HEK293 (cell line): ENCODE data around the gene SRRM2.

Experiments used
- RBAK ChIP-seq: fragments of 450-650 bp; formaldehyde crosslinking; IDR thresholded peaks from 2 replicates; pipeline ENCODE4 v1.5.1; 2016; ENCODE audit warnings: missing biosample characterization, missing genetic modification characterization
- ZBTB1 ChIP-seq: fragments of 450-650 bp; formaldehyde crosslinking; IDR thresholded peaks from 2 replicates; pipeline ENCODE4 v1.5.1; 2016; ENCODE audit warnings: missing biosample characterization, missing genetic modification characterization
- ZIC2 ChIP-seq: fragments of 450-650 bp; formaldehyde crosslinking; IDR thresholded peaks from 2 replicates; pipeline ENCODE4 v1.5.1; 2016; ENCODE audit warnings: missing biosample characterization, missing genetic modification characterization
- ZNF133 ChIP-seq: fragments of 450-650 bp; formaldehyde crosslinking; IDR thresholded peaks from 2 replicates; pipeline ENCODE4 v1.5.1; 2016; ENCODE audit warnings: missing biosample characterization, missing genetic modification characterization
- ZNF274 ChIP-seq, 2 experiments: fragments of 200-500 bp in 1 of 2; fragments of 450-650 bp in 1 of 2; sonication (Bioruptor generic) in 1 of 2; formaldehyde crosslinking in 1 of 2; IDR thresholded peaks; 2 replicates each; pipeline versions ENCODE4 v1.5.1 to v1.6.1; 2014 to 2016; ENCODE audit warnings: borderline replicate concordance in 1 of 2, inconsistent platforms in 1 of 2, low read length in 1 of 2, missing biosample characterization in 1 of 2, missing genetic modification characterization in 1 of 2
- ZNF416 ChIP-seq: fragments of 450-650 bp; formaldehyde crosslinking; IDR thresholded peaks from 2 replicates; pipeline ENCODE4 v1.5.1; 2016; ENCODE audit warnings: missing biosample characterization, missing genetic modification characterization
- TF ChIP-seq, protein P1 (sequence below): fragments of 450-650 bp; formaldehyde crosslinking; IDR thresholded peaks from 2 replicates; pipeline ENCODE4 v1.5.1; 2016; ENCODE audit warnings: missing biosample characterization, missing genetic modification characterization
- TF ChIP-seq, protein P2 (sequence below): fragments of 450-650 bp; formaldehyde crosslinking; IDR thresholded peaks from 2 replicates; pipeline ENCODE4 v1.5.1; 2016; ENCODE audit warnings: missing biosample characterization, missing genetic modification characterization
- TF ChIP-seq, protein P3 (sequence below): fragments of 450-650 bp; formaldehyde crosslinking; IDR thresholded peaks from 2 replicates; pipeline ENCODE4 v1.5.1; 2016; ENCODE audit warnings: missing biosample characterization, missing genetic modification characterization
- TF ChIP-seq, protein P4 (sequence below): IDR thresholded peaks from 2 replicates; pipeline ENCODE4 v1.6.1; 2011; ENCODE audit warnings: mild to moderate bottlenecking, low read depth, low read length, borderline replicate concordance

DNA sequence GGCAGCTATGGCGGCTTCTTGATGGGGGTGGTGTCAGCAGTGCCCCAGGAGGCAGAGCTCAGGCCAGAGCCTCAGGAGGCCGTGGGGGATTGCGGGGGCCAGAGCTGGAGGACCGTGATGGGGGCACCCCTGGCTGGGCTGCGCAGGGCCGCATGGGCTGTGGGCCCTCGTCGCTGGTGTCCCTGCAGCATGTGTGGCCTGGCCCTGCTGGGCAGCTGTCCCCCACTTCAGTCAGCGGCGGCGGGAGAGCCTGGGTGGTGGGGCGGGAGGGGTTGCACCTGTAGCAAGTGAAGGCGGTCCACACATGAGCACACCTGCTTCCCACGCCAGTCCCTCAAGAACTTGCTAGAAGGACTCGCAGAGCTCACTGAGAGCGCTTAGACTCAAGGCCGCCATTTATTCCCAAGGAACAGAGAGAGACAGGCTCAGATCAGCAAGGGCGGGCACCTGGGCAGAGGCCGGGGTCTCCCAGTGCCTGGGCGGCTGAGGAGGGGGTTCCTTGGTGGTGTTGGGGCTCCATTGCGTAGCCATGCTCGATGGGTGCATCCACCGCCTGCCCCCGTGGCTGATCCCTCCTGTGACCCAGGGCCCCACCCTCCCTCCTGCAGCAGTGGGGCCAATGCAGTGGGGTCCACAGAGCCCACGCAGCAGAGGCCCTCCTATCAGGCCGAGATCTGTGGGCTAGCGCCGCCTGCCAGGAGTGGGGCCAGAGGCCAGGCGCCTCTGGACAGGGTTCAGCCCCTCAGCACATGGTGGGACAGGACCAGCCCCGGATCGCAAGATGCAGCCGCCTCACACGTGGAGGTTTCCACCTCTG lies 48.1 kb upstream of the SRRM2 start:
- TF ChIP-seq, protein P1, sequence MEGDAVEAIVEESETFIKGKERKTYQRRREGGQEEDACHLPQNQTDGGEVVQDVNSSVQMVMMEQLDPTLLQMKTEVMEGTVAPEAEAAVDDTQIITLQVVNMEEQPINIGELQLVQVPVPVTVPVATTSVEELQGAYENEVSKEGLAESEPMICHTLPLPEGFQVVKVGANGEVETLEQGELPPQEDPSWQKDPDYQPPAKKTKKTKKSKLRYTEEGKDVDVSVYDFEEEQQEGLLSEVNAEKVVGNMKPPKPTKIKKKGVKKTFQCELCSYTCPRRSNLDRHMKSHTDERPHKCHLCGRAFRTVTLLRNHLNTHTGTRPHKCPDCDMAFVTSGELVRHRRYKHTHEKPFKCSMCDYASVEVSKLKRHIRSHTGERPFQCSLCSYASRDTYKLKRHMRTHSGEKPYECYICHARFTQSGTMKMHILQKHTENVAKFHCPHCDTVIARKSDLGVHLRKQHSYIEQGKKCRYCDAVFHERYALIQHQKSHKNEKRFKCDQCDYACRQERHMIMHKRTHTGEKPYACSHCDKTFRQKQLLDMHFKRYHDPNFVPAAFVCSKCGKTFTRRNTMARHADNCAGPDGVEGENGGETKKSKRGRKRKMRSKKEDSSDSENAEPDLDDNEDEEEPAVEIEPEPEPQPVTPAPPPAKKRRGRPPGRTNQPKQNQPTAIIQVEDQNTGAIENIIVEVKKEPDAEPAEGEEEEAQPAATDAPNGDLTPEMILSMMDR (tag by site-specific recombination), result no peak
- no peak for TF ChIP-seq RBAK (tag by site-specific recombination)
- no peak for TF ChIP-seq ZIC2 (tag by site-specific recombination)
- no peak for TF ChIP-seq ZNF133 (tag by site-specific recombination)
- TF ChIP-seq ZNF416 (tag by site-specific recombination), result no peak
- TF ChIP-seq ZBTB1 (tag by site-specific recombination), result no peak
- TF ChIP-seq, protein P2, sequence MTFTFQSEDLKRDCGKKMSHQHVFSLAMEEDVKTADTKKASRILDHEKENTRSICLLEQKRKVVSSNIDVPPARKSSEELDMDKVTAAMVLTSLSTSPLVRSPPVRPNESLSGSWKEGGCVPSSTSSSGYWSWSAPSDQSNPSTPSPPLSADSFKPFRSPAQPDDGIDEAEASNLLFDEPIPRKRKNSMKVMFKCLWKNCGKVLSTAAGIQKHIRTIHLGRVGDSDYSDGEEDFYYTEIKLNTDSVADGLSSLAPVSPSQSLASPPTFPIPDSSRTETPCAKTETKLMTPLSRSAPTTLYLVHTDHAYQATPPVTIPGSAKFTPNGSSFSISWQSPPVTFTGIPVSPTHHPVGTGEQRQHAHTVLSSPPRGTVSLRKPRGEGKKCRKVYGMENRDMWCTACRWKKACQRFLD, result no peak
- TF ChIP-seq ZNF274 (IDR thresholded peaks at IDR 0.05; ENCODE audit: low read length), result no peak
- no peak for TF ChIP-seq ZNF274 (tag by site-specific recombination; IDR thresholded peaks at IDR 0.05; ENCODE audit: borderline replicate concordance)
- TF ChIP-seq, protein P3, sequence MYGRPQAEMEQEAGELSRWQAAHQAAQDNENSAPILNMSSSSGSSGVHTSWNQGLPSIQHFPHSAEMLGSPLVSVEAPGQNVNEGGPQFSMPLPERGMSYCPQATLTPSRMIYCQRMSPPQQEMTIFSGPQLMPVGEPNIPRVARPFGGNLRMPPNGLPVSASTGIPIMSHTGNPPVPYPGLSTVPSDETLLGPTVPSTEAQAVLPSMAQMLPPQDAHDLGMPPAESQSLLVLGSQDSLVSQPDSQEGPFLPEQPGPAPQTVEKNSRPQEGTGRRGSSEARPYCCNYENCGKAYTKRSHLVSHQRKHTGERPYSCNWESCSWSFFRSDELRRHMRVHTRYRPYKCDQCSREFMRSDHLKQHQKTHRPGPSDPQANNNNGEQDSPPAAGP, result no peak
- TF ChIP-seq, protein P4, sequence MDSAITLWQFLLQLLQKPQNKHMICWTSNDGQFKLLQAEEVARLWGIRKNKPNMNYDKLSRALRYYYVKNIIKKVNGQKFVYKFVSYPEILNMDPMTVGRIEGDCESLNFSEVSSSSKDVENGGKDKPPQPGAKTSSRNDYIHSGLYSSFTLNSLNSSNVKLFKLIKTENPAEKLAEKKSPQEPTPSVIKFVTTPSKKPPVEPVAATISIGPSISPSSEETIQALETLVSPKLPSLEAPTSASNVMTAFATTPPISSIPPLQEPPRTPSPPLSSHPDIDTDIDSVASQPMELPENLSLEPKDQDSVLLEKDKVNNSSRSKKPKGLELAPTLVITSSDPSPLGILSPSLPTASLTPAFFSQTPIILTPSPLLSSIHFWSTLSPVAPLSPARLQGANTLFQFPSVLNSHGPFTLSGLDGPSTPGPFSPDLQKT, result no peak
